Central memory CD8-positive, alpha-beta T cell (primary cell): ENCODE results near the gene FNBP1.

Source experiments
- ATAC-seq: fragments of 150-1000 bp; cut with Tn5 transposase; replicated peaks from 2 replicates; pipeline ENCODE4 v1.10.0; 2022; ENCODE audit warnings: mild to moderate bottlenecking, moderate FRiP score, moderate number of reproducible peaks; ENCODE audit not compliant: poor library complexity, severe bottlenecking; ENCODE audit errors: extremely low read depth
- DNase-seq, 2 donors: peaks; one replicate each; pipeline ENCODE4 v3.0.0; 2021; ENCODE audit warnings: low spot score in 2 of 2
- H3K27ac Mint-ChIP-seq: one replicate; pipeline ENCODE4 v1.8.0; 2022; ENCODE audit warnings: low read depth, mild to moderate bottlenecking, moderate library complexity, mixed read lengths
- H3K27me3 Mint-ChIP-seq: one replicate; pipeline ENCODE4 v1.8.0; 2022; ENCODE audit warnings: mixed read lengths
- H3K36me3 Mint-ChIP-seq: one replicate; pipeline ENCODE4 v1.8.0; 2022; ENCODE audit warnings: mild to moderate bottlenecking, moderate library complexity, mixed read lengths; ENCODE audit not compliant: insufficient read depth
- H3K4me1 Mint-ChIP-seq: one replicate; pipeline ENCODE4 v1.8.0; 2022; ENCODE audit warnings: mixed read lengths
- H3K4me3 Mint-ChIP-seq: one replicate; pipeline ENCODE4 v1.8.0; 2022; ENCODE audit warnings: mild to moderate bottlenecking, moderate library complexity, mixed read lengths
- H3K9me3 Mint-ChIP-seq: one replicate; pipeline ENCODE4 v1.8.0; 2022; ENCODE audit warnings: mixed read lengths

FNBP1 gene

DNA sequence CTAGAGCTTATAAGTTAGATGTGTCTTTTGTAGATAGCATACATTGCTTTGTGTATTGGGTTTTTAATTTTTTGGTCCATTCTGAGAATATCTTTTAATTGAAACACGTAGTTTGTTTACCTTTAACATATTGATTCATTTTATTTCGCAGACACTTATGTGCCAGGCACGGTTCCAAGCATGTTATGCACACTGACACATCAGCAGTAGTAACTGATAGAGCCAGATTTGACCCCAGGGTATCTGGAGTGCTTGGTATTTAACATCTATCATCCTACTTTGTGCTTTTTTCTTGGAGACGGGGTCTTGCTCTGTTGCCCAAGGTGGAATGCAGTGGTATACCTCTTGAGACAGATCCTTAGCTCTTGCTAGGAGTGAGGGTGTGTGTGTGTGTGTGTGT is 135.8 kb downstream of the FNBP1 start:
- Mint-ChIP-seq H3K36me3 (peaks cover 80% of the 10 kb centered on the region), H3K9me3 (no peaks in the 10 kb centered on the region), H3K27me3 (no peaks in the 10 kb centered on the region), H3K4me3 (no peak overlapping the region), H3K27ac (no peak overlapping the region), H3K4me1 (peaks cover 18% of the 10 kb centered on the region)
- DNase-seq (no peak), ATAC-seq (no peak)

GRCh38 chr9:129906298-129906697 is 136.7 kb downstream of the FNBP1 start:
- H3K27me3 Mint-ChIP-seq, result no peaks in the 10 kb centered on the region
- no peak overlapping the region for H3K4me3 Mint-ChIP-seq
- peak overlapping the region; percentile 59 for H3K27ac Mint-ChIP-seq
- peaks cover 18% of the 10 kb centered on the region for H3K4me1 Mint-ChIP-seq
- no peaks in the 10 kb centered on the region for H3K9me3 Mint-ChIP-seq
- ATAC-seq, result no peak
- peaks cover 80% of the 10 kb centered on the region for H3K36me3 Mint-ChIP-seq
- no peak for DNase-seq

GRCh38 chr9:129904734-129905133 is 138.3 kb downstream of the FNBP1 start:
- no peaks in the 10 kb centered on the region for H3K27me3 Mint-ChIP-seq
- H3K36me3 Mint-ChIP-seq, result peaks cover 80% of the 10 kb centered on the region
- H3K27ac Mint-ChIP-seq, result peak overlapping the region; percentile 56
- H3K9me3 Mint-ChIP-seq, result no peaks in the 10 kb centered on the region
- DNase-seq, result no peak
- ATAC-seq, result no peak
- H3K4me3 Mint-ChIP-seq, result no peak overlapping the region
- peaks cover 18% of the 10 kb centered on the region for H3K4me1 Mint-ChIP-seq

GRCh38 chr9:129902740-129903134 is 140.3 kb downstream of the FNBP1 start:
- peaks cover 29% of the 10 kb centered on the region for H3K4me1 Mint-ChIP-seq
- H3K4me3 Mint-ChIP-seq, result no peak overlapping the region
- H3K27ac Mint-ChIP-seq, result no peak overlapping the region
- H3K9me3 Mint-ChIP-seq, result no peaks in the 10 kb centered on the region
- DNase-seq, result no peak
- H3K27me3 Mint-ChIP-seq, result no peaks in the 10 kb centered on the region
- H3K36me3 Mint-ChIP-seq, result peaks cover 81% of the 10 kb centered on the region
- no peak for ATAC-seq

DNA sequence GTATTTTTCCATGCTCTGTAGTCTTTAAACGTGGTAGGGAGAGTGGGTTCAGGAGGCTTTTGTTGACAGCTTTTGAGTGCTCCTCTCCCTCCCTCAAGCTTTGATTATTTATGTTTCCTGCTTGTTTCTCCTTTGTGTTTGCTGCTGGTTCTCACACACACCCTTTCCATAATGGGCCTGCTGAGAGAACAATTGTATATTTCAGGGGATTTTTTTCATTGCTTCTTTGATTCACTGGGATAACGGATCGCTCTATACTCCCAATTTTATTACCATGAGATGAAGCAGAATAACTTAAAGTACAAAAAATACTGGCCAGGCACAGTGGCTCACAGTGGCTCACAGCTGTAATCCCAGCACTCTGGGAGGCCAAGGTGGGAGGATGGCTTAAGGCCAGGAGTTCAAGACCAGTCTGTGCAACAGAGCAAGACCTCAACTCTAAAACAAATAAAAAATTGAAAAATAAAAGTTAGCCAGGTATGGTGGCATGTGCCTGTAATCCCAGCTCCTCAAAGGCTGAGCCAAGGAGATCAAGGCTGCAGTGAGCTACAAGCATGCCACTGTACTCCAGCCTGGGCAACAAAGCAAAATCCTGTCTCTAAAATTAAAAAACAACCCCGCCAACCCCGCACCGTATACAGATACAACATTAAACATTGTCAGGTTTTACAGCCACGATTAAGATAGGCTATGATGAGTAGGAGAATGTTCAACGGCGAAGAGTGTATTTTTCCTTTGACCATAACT is 140.8 kb downstream of the FNBP1 start:
- DNase-seq (no peak), ATAC-seq (no peak)
- Mint-ChIP-seq H3K27me3 (no peaks in the 10 kb centered on the region), H3K36me3 (peaks cover 77% of the 10 kb centered on the region), H3K4me3 (no peak overlapping the region), H3K27ac (no peak overlapping the region), H3K9me3 (no peaks in the 10 kb centered on the region), H3K4me1 (peaks cover 30% of the 10 kb centered on the region)

- H3K9me3 Mint-ChIP-seq, result no peaks in the 10 kb centered on the region
- no peaks in the 10 kb centered on the region for H3K27me3 Mint-ChIP-seq
- peaks cover 73% of the 10 kb centered on the region for H3K36me3 Mint-ChIP-seq
- H3K4me1 Mint-ChIP-seq, result peaks cover 37% of the 10 kb centered on the region
- H3K27ac Mint-ChIP-seq, result peak overlapping the region; percentile 49
- ATAC-seq (no peak), DNase-seq (no peak)
- H3K4me3 Mint-ChIP-seq, result no peak overlapping the region
Measured at GRCh38 chr9:129900263-129901027, 142.5 kb downstream of the FNBP1 start.

- ATAC-seq (no peak), DNase-seq (no peak)
- H3K9me3 Mint-ChIP-seq, result no peaks in the 10 kb centered on the region
- no peaks in the 10 kb centered on the region for H3K27me3 Mint-ChIP-seq
- peak overlapping the region; percentile 49 for H3K27ac Mint-ChIP-seq
- no peak overlapping the region for H3K4me3 Mint-ChIP-seq
- peaks cover 77% of the 10 kb centered on the region for H3K36me3 Mint-ChIP-seq
- peaks cover 35% of the 10 kb centered on the region for H3K4me1 Mint-ChIP-seq
Measured at GRCh38 chr9:129899620-129900019, 143.4 kb downstream of the FNBP1 start.

- H3K4me3 Mint-ChIP-seq, result no peak overlapping the region
- ATAC-seq (no peak), DNase-seq (no peak)
Measured at GRCh38 chr9:129898185-129898584, 144.8 kb downstream of the FNBP1 start.

DNA sequence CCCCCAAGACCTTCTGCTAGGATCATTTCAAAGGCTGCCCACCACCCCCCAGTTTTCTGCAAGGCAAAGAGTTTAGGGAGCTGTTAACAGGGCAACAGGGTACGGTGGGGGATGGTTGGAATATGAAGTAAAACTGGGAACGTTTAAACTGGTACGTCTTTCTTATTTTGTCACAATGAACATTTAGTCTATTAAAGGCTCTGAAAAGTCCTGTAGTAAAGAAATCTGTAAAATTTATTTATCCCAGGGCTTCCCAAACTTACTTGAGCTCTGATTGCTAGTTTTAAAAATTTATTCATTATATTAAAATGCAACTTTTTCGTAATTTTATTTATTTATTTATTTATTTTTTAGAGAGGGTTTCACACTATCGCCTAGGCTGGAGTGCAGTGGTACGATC is 145.7 kb downstream of the FNBP1 start:
- H3K36me3 Mint-ChIP-seq, result peaks cover 72% of the 10 kb centered on the region

More at GRCh38 chr9:129898185-129898584, 144.8 kb downstream of the FNBP1 start:
- Mint-ChIP-seq H3K27ac (peak overlapping the region; percentile 52), H3K36me3 (peaks cover 76% of the 10 kb centered on the region), H3K4me1 (peaks cover 40% of the 10 kb centered on the region), H3K27me3 (no peaks in the 10 kb centered on the region), H3K9me3 (no peaks in the 10 kb centered on the region)

DNA sequence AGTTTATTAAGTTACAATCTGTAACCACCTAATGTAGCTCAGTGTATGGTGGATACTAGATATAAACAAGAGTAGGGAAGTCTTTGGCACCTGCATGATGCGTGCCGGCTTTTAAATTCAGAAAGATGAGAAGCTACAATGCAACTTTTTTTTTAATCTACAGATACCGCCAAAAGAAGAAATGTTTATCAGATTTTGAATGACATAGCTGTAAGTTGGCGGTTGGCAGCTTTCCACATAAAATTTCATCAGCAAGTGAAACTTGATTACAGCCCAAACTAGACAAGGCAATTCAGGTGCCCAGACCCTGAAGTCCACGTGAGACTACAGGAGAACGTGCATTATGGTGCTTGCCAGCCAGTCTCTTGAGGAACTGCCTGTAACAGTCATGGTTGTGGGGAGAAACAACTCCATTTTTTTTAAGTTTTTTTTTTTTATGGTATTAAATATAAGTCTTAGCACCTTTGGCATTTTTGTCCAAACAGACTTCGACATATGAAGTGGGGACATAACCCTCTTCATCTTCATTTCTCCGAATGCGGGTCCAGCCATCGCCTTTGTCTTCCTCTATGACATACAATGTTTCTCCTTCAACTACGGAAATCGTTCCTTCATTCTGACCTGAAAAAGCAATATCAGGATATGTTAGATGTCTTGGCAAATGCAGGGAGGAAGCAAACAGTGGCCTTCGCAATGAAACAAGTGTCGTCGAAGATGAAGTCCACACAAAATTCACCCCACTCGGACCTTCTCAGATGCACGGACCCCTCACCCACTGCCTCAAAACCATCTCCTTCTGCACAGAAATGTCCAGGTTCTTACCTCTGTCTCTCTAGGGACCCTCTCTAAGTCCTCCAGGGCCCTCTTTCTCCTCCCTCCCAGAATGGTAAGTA is 147.4 kb downstream of the FNBP1 start:
- DNase-seq, result peak in 1 of 2 donors; percentile 26
- ATAC-seq, result peak; percentile 37
- no peaks in the 10 kb centered on the region for H3K27me3 Mint-ChIP-seq
- H3K4me3 Mint-ChIP-seq, result peak overlapping the region; percentile 0
- H3K9me3 Mint-ChIP-seq, result no peaks in the 10 kb centered on the region
- peak overlapping the region; percentile 82 for H3K27ac Mint-ChIP-seq
- H3K4me1 Mint-ChIP-seq, result peaks cover 64% of the 10 kb centered on the region
- peaks cover 71% of the 10 kb centered on the region for H3K36me3 Mint-ChIP-seq

More for the DNA sequence above, 145.7 kb downstream of the FNBP1 start:
- H3K4me1 Mint-ChIP-seq, result peaks cover 48% of the 10 kb centered on the region
- H3K4me3 Mint-ChIP-seq, result no peak overlapping the region
- H3K27ac Mint-ChIP-seq, result peak overlapping the region; percentile 52
- no peak for ATAC-seq
- no peaks in the 10 kb centered on the region for H3K27me3 Mint-ChIP-seq
- H3K9me3 Mint-ChIP-seq, result no peaks in the 10 kb centered on the region
- no peak for DNase-seq

DNA sequence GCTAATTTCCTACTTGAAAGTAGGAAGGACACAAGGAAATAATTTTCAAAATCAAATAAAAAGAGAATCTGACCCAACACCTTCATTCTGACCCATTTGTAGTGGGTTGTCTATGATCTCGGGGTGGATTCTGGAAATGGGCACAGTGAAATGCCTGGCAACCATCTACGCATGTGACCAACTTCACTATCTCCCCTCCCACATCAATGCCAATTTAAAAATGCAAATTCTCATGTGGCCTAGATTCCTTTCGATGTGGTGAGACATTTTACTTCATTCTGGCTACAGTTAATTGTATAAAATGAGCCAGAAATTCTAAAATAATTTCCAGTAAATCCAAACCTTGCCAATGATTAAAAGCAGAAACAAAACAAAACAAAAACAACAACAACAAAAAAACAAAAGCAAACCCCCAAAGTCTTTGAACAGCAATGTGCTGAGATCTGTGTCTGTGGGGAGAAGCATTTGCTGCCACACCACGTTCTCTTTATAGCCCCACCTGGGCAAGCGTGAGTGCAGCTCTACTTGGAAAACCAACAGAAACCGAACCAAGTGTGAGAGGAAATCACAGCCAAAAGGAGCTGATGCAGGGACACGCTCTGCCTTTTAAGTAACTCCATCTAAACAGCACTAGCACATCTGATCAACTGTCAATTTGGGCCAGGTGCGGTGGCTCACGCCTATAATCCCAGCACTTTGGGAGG is 148.7 kb downstream of the FNBP1 start:
- no peak for ATAC-seq
- Mint-ChIP-seq H3K27ac (peak overlapping the region; percentile 82), H3K36me3 (peaks cover 71% of the 10 kb centered on the region), H3K27me3 (no peaks in the 10 kb centered on the region), H3K9me3 (no peaks in the 10 kb centered on the region), H3K4me1 (peaks cover 78% of the 10 kb centered on the region), H3K4me3 (peak overlapping the region; percentile 41)
- DNase-seq, result no peak

- no peak for DNase-seq
- Mint-ChIP-seq H3K27me3 (no peaks in the 10 kb centered on the region), H3K4me3 (peak overlapping the region; percentile 93), H3K4me1 (peaks cover 87% of the 10 kb centered on the region), H3K36me3 (peaks cover 79% of the 10 kb centered on the region), H3K9me3 (no peaks in the 10 kb centered on the region), H3K27ac (peak overlapping the region; percentile 99)
- ATAC-seq, result no peak
Measured at GRCh38 chr9:129891569-129891968, 151.4 kb downstream of the FNBP1 start.
